HG03064 (cell line): ENCODE data around the gene OFD1.
"Not testable (repeated sequence)": the region's sequence is repeated elsewhere in the genome, so short reads cannot be mapped to it uniquely, and the experiment has no call there.

ENCODE experiments used
- ATAC-seq: cut with Tn5 transposase; IDR thresholded peaks from one replicate; pipeline ENCODE4 v1.9.1; 2021; ENCODE audit warnings: low read depth; ENCODE audit not compliant: unreplicated experiment

OFD1 gene

DNA sequence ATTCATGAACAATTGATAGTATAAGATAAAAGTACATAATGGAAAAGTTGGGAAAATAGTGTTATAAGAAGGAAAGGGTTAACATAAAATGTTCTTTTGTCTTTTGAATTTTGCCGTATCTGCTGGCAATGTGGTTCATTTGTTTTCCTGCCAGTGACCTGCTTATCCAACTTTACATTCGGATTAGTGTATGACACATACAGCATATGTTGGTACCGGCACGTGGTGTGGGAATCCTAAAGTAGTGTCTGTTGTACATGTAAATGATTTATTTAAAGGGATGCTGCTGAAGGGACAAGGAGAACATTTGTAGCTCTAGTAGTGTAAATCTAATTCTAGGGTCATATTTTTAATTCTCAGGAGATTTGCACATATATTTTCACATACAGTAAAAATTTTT lies 34.2 kb upstream of the OFD1 start:
- ATAC-seq, result no peak

DNA sequence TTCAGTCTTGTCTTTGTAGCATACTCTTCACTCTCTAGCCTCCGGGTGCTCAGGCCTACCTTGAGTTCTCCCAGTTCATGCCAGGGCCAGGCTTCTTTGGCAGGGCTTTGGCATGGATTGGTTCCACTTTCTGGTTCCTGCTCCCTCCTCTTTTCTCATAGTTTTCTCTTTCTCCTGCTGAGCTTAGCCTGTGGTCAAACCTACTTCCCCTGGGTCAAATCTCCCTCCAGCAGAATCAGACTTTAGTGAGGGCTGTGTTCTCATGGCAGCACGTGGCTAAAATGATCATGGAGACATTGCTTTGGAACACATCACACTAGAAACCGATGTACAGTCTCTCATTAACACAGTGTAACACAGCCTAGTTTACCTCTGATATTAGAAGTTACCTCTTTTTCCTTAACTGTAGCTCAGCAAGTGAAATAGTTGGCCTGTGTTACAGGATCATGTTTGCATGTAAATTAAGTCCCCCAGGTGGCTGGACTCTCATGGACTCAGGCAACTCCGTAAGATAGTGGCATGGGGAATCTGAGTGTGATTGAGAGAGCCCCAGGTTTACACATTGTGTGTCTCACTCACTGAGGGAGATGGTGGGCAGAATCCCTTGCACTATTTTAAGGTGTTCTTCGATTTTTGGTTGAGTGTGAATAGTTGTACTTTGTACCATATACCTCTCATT lies 32.3 kb upstream of the OFD1 start:
- no peak for ATAC-seq

DNA sequence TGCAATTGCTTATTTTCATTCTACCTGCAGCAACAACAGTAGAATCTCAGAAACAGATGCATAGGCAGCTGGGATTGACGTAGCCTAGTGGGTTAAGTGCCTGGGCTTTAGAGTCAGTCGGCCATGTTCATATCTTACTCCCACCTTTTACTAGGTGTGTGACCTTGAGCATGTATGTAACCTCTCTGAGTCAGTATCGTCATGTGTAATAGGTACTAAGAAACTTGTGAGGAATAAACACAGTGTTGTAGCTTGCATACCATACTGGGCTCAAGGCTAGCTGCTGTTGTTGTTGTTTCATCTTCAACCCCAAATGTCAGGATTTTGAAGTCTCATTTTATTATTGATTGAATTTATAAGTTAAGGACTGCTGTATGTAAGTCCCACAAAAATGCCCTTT lies 31.4 kb upstream of the OFD1 start:
- no peak for ATAC-seq

GRCh38 chrX:13703589-13703988 lies 31.0 kb upstream of the OFD1 start:
- ATAC-seq, result no peak

- no peak for ATAC-seq
Measured at GRCh38 chrX:13711141-13711540, 23.4 kb upstream of the OFD1 start.

- ATAC-seq, result no peak
Measured at GRCh38 chrX:13716455-13716854, 18.1 kb upstream of the OFD1 start.

- ATAC-seq, result no peak
Measured at GRCh38 chrX:13716905-13717304, 17.6 kb upstream of the OFD1 start.

DNA sequence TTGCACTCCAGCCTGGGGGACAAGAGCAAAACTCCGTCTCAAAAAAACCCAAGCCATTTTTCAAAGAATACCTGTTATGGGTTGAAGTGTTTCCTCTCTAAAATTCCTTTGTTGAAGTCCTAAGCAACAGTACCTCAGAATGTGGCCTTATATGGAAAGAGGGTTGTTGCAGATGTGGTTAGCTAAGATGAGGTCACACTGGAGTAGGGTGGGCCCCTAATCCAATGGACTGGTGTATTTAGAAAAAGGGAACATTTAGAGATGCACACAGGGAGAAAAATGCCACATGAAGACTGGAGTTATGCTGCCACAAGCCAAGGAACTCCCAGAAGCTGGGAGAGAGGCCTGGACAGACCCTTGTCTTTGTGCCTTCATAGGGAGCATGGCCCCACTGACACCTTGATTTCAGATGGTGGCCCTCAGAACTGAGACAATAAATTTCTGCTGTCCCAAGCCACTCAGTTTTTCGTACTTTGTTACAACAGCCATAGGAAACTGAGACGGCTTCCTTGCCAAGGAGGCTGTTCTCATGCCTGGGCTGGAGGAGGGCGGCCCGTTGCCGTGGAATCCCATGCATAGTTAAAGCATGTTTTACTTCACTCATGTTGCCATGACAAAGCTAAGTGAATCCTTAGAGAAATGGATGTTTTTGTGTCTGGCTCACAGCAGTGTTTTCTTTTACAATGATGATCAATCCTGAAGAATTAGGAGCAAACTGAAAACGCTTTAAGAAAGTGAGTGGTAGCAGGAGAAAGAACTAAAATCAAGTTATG lies 16.7 kb upstream of the OFD1 start:
- no peak for ATAC-seq

DNA sequence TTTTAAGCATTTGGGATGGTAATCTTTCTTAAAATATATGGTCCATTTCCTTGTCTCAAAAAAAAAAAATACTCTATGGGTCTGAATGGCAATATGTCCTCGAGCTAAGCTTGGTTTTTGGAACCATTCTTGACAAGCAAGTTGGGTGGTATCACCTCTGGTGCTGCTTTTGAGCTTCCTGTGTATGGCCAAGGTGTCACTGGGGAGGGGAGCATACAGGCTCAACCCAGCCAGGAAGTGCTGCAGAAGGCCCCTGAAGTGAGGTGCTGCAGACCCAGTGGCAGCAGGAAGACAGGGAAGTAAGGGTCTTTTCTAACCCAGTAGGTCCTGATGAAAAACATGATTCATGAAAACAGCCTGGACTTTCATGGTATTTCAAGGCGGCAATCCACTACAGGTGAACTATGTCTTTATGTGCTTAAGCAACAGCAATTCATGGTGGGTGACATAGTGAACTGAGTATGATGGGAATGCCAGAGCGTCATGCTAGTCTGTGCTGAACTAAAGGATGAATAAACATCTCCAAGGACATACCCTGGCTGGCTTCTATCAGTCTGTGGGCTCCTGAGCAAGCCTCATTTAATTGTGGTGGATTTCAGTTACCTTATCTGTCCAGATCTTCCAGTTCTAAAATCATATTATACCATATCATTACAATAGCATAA lies 15.2 kb upstream of the OFD1 start:
- no peak for ATAC-seq

DNA sequence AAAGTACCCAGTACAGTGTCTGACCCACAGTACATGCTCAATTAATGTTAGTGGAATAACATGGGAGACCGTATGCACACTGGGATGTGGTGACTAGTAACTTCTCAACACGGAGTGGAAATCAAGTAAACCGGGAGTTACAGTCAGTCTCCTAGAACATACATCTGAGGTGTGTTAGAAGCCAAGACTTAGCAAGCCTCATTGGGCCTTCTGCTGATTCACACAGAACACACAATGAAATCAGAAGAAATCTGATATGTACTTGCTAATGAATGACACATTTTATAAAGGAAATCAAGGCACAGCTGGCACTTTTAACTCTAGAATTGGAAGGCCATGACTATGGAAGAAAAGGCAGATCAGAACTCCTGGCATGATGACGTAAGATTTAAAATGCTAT lies 13.2 kb upstream of the OFD1 start:
- ATAC-seq, result no peak

DNA sequence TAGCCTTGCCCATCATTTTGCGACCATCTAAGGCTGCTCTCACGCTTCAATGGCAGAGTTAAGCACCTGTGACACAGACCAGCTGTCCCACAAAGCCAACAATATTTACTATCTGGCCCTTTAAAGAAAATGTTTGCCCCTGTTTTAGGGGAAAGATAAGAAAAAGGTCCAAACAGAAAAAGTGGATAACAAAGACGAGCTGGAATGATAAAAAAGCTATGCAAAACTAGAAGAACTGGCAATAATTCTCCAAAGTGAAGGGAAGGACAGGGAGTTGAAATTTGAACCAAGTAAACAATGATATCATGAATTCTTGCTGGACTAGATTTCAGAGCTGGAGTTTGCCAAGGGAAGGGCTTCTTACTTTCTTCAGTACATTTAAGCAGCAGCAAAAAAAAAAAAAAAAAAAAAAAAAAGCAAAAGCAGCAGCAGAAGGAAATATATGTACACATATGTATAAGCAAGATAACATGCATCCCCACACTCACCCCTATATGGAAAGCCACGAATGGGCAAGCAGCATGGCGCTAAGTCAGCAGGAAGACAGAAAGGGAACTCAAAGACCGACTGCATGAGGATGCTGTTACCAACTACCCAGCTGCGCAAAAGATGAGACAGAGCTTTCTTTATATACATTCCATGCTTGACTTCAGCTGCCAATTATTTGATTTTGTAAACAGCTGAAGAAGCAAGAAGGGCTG lies 12.6 kb upstream of the OFD1 start:
- ATAC-seq, result no peak

GRCh38 chrX:13724878-13725277 lies 9.7 kb upstream of the OFD1 start:
- not testable (repeated sequence) for ATAC-seq

DNA sequence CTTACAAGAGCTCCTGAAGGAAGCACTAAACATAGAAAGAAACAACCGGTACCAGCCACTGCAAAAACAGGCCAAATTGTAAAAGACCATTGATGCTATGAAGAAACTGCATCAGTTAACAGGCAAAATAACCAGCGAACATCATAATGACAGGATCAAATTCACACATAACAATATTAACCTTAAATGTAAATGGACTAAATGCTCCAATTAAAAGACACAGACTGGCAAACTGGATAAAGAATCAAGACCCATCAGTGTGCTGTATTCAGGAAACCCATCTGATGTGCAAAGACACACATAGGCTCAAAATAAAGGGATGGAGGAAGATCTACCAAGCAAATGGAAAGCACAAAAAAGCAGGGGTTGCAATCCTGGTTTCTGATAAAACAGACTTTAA lies 8.0 kb upstream of the OFD1 start:
- not testable (repeated sequence) for ATAC-seq

DNA sequence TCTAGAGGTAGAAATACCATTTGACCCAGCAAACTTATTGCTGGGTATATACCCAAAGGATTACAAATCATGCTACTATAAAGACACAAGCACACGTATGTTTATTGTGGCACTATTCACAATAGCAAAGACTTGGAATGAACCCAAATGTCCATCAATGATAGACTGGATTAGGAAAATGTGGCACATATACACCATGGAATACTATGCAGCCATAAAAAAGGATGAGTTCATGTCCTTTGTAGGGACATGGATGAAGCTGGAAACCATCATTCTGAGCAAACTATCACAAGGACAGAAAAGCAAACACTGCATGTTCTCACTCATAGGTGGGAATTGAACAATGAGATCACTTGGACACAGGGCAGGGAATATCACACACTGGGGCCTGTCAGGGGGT lies 4.0 kb upstream of the OFD1 start:
- ATAC-seq, result not testable (repeated sequence)

DNA sequence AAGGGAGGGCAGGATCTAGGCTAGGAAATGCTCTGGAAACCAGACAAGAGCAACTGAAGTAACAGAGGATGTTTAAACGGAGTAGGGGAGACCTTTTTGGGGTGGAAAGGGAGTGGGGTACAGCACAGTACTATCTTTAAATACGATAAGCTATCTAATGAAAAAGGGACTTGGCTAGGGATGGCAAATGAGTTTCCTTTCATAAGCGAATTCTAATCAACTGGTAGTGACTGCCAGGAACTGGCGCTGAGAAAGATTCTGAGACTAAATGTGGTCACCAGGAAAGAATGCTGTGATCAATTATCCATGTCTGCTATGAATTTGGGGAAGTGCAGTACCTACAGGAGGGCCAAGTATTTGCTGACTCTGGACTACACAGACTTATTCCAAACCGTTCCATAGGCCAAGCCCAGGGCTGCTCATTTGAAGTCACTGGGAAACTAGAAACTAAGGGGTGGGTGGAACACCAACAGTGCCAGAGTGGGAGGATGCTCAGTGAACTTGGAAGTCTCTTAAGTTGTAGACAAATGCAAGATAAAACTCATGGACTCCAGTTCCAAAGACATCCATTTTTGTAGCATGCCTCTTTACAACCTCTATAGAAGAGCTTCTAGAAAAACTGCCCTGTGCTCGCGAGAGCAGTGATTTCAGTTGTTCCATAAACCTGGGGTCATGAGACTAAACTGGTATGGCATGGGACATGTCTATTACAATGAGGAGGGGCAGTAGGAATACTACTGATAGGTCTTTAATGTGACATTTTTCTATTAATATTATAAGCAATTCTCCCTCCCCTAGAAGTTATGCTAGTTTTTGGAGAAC lies 2.1 kb upstream of the OFD1 start:
- ATAC-seq, result no peak

DNA sequence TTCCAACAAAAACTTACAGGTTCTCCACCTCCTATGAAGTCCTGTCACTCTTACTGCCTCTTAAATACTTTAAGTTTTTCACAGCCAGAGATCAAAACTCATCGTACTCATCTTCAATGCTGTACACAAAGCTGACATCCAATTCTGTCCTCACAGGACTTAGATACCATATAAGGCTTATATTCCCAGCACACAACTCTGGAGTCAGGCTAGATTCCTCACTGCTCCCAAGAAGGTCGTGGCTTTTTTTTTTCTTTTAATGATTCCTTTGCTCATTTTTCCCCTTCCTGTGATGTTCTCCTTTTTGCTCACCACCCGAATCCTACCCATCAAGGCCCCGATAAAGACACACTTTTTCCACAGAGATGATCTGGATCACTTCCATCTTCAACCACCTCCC lies 1.0 kb upstream of the OFD1 start:
- ATAC-seq, result no peak

- ATAC-seq, result no peak
Measured at GRCh38 chrX:13741695-13742094, 7.1 kb downstream of the OFD1 start.

DNA sequence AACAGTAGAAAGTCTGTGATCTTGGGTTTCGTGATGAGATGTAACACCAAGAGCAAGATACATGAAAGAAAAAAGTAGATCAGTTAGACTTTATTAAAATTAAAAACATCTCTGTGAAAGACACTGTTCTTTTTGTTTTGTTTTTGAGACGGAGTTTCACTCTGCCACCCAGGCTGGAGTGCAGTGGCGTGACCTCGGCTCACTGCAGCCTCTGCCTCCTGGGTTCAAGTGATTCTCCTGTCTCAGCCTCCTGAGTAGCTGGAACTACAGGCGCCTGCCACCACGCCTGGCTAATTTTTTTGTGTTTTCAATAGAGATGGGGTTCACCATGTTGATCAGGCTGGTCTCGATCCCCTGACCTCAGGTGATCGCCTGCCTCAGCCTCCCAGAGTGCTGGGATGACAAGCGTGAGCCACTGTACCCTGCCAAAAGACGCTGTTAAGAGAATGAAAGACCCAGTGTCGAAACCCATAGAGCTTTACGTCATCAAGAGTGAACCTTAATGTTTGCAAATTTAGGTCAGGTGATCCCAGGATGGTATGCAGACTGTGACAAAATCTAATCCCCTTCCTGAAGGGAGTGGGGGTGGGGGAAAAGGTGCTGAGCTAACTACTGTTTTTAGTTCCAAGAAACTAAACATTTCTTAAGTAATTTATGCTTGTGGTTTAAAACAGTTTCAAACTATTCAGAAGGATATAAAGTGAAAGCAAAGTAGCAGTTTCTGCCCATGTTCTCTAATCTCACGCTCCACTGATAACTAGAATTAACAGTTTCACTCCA lies 8.0 kb downstream of the OFD1 start:
- peak; percentile 93 for ATAC-seq

DNA sequence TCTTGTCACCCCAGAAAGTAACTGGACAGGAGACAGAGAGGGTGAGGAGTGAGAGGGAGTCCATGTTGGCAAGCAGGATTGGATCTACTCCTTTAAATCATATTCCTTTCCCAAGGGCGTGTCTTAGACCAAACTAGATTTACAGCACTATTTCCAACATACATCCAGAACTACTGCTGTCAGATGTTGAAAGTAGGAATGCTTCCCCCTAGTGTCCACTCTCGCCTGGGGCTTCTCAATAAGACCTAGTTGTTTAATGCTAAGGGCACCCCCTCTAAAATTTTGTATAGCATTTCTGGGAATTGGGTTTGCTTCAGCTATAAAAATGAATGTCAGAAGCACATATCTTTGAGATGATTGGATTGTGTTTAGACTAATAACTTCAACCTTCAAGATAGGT lies 13.3 kb downstream of the OFD1 start:
- no peak for ATAC-seq

- ATAC-seq, result no peak
Measured at GRCh38 chrX:13748486-13748885, 13.9 kb downstream of the OFD1 start.
